Ishikawa (cell line): Measurements from ENCODE around the gene NCOA1.

Experiments
- CEBPB ChIP-seq: IDR thresholded peaks from 2 replicates; pipeline ENCODE4 v1.6.1; 2012
- CREB1 ChIP-seq: IDR thresholded peaks from 2 replicates; pipeline ENCODE4 v1.6.1; 2012; ENCODE audit warnings: low read depth
- MAX ChIP-seq: IDR thresholded peaks from 2 replicates; pipeline ENCODE4 v1.6.1; 2012
- RAD21 ChIP-seq: IDR thresholded peaks from 2 replicates; pipeline ENCODE4 v1.6.1; 2012; ENCODE audit warnings: low read depth
- TEAD4 ChIP-seq: IDR thresholded peaks from 2 replicates; pipeline ENCODE4 v1.6.1; 2012

GRCh38 chr2:24788816-24789215, 297.8 kb downstream of the NCOA1 start:
- TF ChIP-seq MAX (no peak), CEBPB (no peak), CREB1 (no peak), TEAD4 (no peak), RAD21 (no peak)
